ENCODE measurements around the gene YPEL2. TPM values are rescaled to one million over a fixed set of nuclear protein-coding genes. Genes with fewer than 3 reads are reported as not detected.

Gene YPEL2
- total RNA-seq, 1 experiment from 2014 or later, result 2.9 TPM

GRCh38 chr17:59292174-59292523 is 39.3 kb upstream of the YPEL2 start:
- Mint-ChIP-seq H3K9me3 (ENCODE audit: unreplicated experiment) (no peaks in the 10 kb centered on the region), H3K4me3 (ENCODE audit: unreplicated experiment) (no peak overlapping the region), H3K36me3 (ENCODE audit: insufficient read depth, unreplicated experiment) (peaks cover 13% of the 10 kb centered on the region), H3K27ac (ENCODE audit: unreplicated experiment) (no peak overlapping the region), H3K4me1 (ENCODE audit: low read depth, unreplicated experiment) (peaks cover 7% of the 10 kb centered on the region), H3K27me3 (ENCODE audit: insufficient read depth, unreplicated experiment) (no peaks in the 10 kb centered on the region)
- no TSS peak for BruUV-seq (replicated peaks)
- no peaks in the 10 kb centered on the region for H3K9me3 ChIP-seq
- intact Hi-C loops (cut with micrococcal nuclease; ENCODE audit: unreplicated experiment), result no loop called here
- no peak for DNase-seq
- TF ChIP-seq CTCF (IDR thresholded peaks at IDR 0.05; ENCODE audit: insufficient read depth in 1 of 2, low read depth in 1 of 2, low read length in 1 of 2, severe bottlenecking in 1 of 2, unreplicated experiment in 1 of 2), result no peak
- no peak overlapping the region for H3K4me3 ChIP-seq (ENCODE audit: low read depth, low read length)
- peaks cover 23% of the 10 kb centered on the region for H3K4me1 ChIP-seq
- H3K36me3 ChIP-seq (ENCODE audit: control insufficient read depth, insufficient read depth, low read length), result no peaks in the 10 kb centered on the region
- ChIA-PET CTCF (no interaction called here), POLR2A (no interaction called here)
- H3K27me3 ChIP-seq (replicated peaks; ENCODE audit: control insufficient read depth, insufficient read depth, low read length), result no peaks in the 10 kb centered on the region

DNA sequence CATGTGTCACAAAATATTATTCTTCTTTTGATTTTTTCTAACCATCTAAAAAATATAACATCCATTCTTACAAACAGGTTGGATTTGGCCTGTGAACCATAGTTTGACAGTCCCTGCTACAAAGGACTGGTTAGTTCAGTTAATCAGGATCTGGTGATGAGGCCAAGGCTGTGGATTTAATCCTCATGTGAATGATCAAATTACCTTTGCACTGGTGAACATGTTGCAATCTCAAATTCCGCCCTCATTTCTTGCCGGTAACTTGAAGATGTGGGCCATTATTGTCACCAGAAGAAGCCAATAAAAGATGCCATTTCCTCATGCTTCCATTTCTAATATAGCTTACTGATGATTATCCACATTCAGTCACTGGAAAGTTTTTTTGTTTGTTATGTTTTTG is 35.3 kb upstream of the YPEL2 start:
- peaks cover 22% of the 10 kb centered on the region for H3K4me1 ChIP-seq
- no peaks in the 10 kb centered on the region for H3K36me3 Mint-ChIP-seq (ENCODE audit: insufficient read depth, unreplicated experiment)
- ChIA-PET POLR2A (interaction anchor here (0.6 kb wide), 1 partner anchor 324 kb away, joined by 9 read pairs; the partner anchor contains the start of gene CLTC), CTCF (no interaction called here)
- no peak overlapping the region for H3K4me3 Mint-ChIP-seq (ENCODE audit: unreplicated experiment)
- H3K27me3 ChIP-seq (replicated peaks; ENCODE audit: control insufficient read depth, insufficient read depth, low read length), result no peaks in the 10 kb centered on the region
- H3K36me3 ChIP-seq (ENCODE audit: control insufficient read depth, insufficient read depth, low read length), result no peaks in the 10 kb centered on the region
- no peaks in the 10 kb centered on the region for H3K9me3 Mint-ChIP-seq (ENCODE audit: unreplicated experiment)
- H3K4me3 ChIP-seq (ENCODE audit: low read depth, low read length), result no peak overlapping the region
- H3K27ac Mint-ChIP-seq (ENCODE audit: unreplicated experiment), result no peak overlapping the region
- no peaks in the 10 kb centered on the region for H3K27me3 Mint-ChIP-seq (ENCODE audit: insufficient read depth, unreplicated experiment)
- no peaks in the 10 kb centered on the region for H3K9me3 ChIP-seq
- no TSS peak for BruUV-seq (replicated peaks)
- TF ChIP-seq CTCF (IDR thresholded peaks at IDR 0.05; ENCODE audit: insufficient read depth in 1 of 2, low read depth in 1 of 2, low read length in 1 of 2, severe bottlenecking in 1 of 2, unreplicated experiment in 1 of 2), result no peak
- intact Hi-C loops (cut with micrococcal nuclease; ENCODE audit: unreplicated experiment), result no loop called here
- no peaks in the 10 kb centered on the region for H3K4me1 Mint-ChIP-seq (ENCODE audit: low read depth, unreplicated experiment)
- no peak for DNase-seq

GRCh38 chr17:59298521-59298920 is 32.9 kb upstream of the YPEL2 start:
- intact Hi-C loops (cut with micrococcal nuclease; ENCODE audit: unreplicated experiment), result no loop called here
- no peak for TF ChIP-seq CTCF (IDR thresholded peaks at IDR 0.05; ENCODE audit: insufficient read depth in 1 of 2, low read depth in 1 of 2, low read length in 1 of 2, severe bottlenecking in 1 of 2, unreplicated experiment in 1 of 2)
- Histone ChIP-seq H3K4me3 (ENCODE audit: low read depth, low read length) (no peak overlapping the region), H3K27me3 (replicated peaks; ENCODE audit: control insufficient read depth, insufficient read depth, low read length) (no peaks in the 10 kb centered on the region), H3K9me3 (no peaks in the 10 kb centered on the region), H3K4me1 (peaks cover 20% of the 10 kb centered on the region), H3K36me3 (ENCODE audit: control insufficient read depth, insufficient read depth, low read length) (no peaks in the 10 kb centered on the region)
- ChIA-PET CTCF (interaction anchor here (1.1 kb wide), 1 partner anchor 31 kb away, joined by 3 read pairs; no protein-coding TSS in a partner anchor), POLR2A (no interaction called here)
- BruUV-seq (replicated peaks), result no TSS peak
- no peak overlapping the region for H3K4me3 Mint-ChIP-seq (ENCODE audit: unreplicated experiment)
- no peak for DNase-seq
- no peaks in the 10 kb centered on the region for H3K36me3 Mint-ChIP-seq (ENCODE audit: insufficient read depth, unreplicated experiment)
- no peaks in the 10 kb centered on the region for H3K4me1 Mint-ChIP-seq (ENCODE audit: low read depth, unreplicated experiment)
- H3K9me3 Mint-ChIP-seq (ENCODE audit: unreplicated experiment), result no peaks in the 10 kb centered on the region
- no peaks in the 10 kb centered on the region for H3K27me3 Mint-ChIP-seq (ENCODE audit: insufficient read depth, unreplicated experiment)
- H3K27ac Mint-ChIP-seq (ENCODE audit: unreplicated experiment), result no peak overlapping the region

Measured in Caco-2 (cell line).